SJCRH30 (cell line): ENCODE data around the gene CBLL2. TPM values are rescaled to one million over a fixed set of nuclear protein-coding genes. Genes with fewer than 3 reads are reported as not detected.
A peak's percentile ranks its signal among the peaks of the same experiment; 100 is the strongest.
"Not testable (repeated sequence)": the region's sequence is repeated elsewhere in the genome, so short reads cannot be mapped to it uniquely, and the experiment has no call there.

Experiments
- DNase-seq, 2 experiments: peaks; one replicate each; pipeline ENCODE4 v3.0.0-alpha.2; 2015 to 2020
- H3K27ac ChIP-seq: fragments of 250-450 bp; sonication (Bioruptor Pico); 2 replicates; pipeline ENCODE4 v1.5.1; 2020; ENCODE audit warnings: mild to moderate bottlenecking, moderate library complexity
- H3K27me3 ChIP-seq: fragments of 250-450 bp; sonication (Bioruptor Pico); 2 replicates; pipeline ENCODE4 v1.5.1; 2020; ENCODE audit warnings: mild to moderate bottlenecking, moderate library complexity
- H3K36me3 ChIP-seq: fragments of 250-450 bp; sonication (Bioruptor Pico); 2 replicates; pipeline ENCODE4 v1.5.1; 2020; ENCODE audit warnings: mild to moderate bottlenecking, moderate library complexity
- H3K4me1 ChIP-seq: fragments of 250-450 bp; sonication (Bioruptor Pico); 2 replicates; pipeline ENCODE4 v1.5.1; 2020; ENCODE audit warnings: mild to moderate bottlenecking, moderate library complexity
- H3K4me3 ChIP-seq: fragments of 250-450 bp; sonication (Bioruptor Pico); 2 replicates; pipeline ENCODE4 v1.5.1; 2020; ENCODE audit warnings: mild to moderate bottlenecking, moderate library complexity
- H3K9me3 ChIP-seq: fragments of 250-450 bp; sonication (Bioruptor Pico); replicated peaks from 2 replicates; pipeline ENCODE4 v1.5.1; 2020; ENCODE audit warnings: mild to moderate bottlenecking, moderate library complexity
- total RNA-seq: library from RNA; depleted of rRNA; stranded (reverse); fragments of >200 nt; shearing (Covaris generic); gene quantifications from 2 replicates; pipeline ENCODE4 v1.2.3, GENCODE V29; 2014; rRNA removed

The CBLL2 gene, protein sequence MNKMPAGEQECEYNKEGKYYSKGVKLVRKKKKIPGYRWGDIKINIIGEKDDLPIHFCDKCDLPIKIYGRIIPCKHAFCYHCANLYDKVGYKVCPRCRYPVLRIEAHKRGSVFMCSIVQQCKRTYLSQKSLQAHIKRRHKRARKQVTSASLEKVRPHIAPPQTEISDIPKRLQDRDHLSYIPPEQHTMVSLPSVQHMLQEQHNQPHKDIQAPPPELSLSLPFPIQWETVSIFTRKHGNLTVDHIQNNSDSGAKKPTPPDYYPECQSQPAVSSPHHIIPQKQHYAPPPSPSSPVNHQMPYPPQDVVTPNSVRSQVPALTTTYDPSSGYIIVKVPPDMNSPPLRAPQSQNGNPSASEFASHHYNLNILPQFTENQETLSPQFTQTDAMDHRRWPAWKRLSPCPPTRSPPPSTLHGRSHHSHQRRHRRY
- not detected in 2 replicates for total RNA-seq

- no peak for DNase-seq
- no peaks in the 10 kb centered on the region for H3K9me3 ChIP-seq
- H3K4me3 ChIP-seq: no peak within 1 kb of the TSS
- no peaks in the 10 kb centered on the region for H3K27me3 ChIP-seq
- H3K36me3 ChIP-seq: no peaks in the 10 kb centered on the region
- H3K4me1 ChIP-seq: no peaks in the 10 kb centered on the region
- no peak within 1 kb of the TSS for H3K27ac ChIP-seq
Observed at GRCh38 chrX:22272613-22273012, at the start of gene CBLL2. TSS of gene CBLL2 (plus strand) at chrX:22272913. CDS start at chrX:22272992, 79 bp downstream.

DNA sequence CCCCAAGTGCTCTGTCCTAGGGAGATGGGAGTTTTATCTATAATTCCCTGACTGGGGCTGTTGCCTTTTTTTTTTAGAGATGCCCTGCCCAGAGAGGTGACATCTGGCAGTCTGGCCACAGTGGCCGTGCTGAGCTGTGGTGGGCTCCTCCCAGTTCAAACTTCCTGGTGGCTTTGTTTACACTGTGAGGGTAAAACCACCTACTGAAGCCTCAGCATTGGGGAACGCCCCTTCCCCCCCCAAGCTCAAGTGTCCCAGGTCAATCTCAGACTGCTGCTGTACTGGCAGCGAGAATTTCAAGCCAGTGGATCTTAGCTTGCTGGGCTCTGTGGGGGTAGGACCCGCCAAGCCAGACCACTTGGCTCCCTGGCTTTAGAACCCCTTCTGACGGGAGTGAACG lies 38.3 kb upstream of the CBLL2 start:
- H3K36me3 ChIP-seq: no peaks in the 10 kb centered on the region
- no peak overlapping the region for H3K4me3 ChIP-seq
- H3K9me3 ChIP-seq: no peaks in the 10 kb centered on the region
- DNase-seq: peak in 1 of 2 experiments; percentile 11
- H3K27me3 ChIP-seq: no peaks in the 10 kb centered on the region
- H3K27ac ChIP-seq: no peak overlapping the region
- H3K4me1 ChIP-seq: no peaks in the 10 kb centered on the region

DNA sequence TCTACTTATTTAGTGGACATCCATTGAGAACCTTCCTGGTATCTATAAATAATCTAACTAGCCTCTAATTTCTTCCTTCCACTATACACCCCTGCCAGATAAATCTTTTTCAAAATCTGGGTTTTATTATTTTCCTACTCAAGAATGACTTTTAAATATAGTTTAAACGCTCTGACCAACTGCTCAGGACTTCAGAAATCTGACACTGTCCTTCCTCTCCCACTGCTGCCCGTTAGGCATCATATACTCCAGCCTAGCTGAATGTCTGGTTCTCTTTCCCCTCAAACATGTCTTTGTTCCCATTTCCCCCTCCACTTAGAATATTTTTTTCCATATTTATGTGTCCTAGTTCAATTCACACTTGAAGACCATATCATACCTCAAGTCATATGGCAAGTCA lies 35.2 kb upstream of the CBLL2 start:
- Histone ChIP-seq H3K4me3 (no peak overlapping the region), H3K9me3 (no peaks in the 10 kb centered on the region), H3K27me3 (no peaks in the 10 kb centered on the region), H3K36me3 (no peaks in the 10 kb centered on the region), H3K4me1 (no peaks in the 10 kb centered on the region), H3K27ac (no peak overlapping the region)
- DNase-seq: no peak

DNA sequence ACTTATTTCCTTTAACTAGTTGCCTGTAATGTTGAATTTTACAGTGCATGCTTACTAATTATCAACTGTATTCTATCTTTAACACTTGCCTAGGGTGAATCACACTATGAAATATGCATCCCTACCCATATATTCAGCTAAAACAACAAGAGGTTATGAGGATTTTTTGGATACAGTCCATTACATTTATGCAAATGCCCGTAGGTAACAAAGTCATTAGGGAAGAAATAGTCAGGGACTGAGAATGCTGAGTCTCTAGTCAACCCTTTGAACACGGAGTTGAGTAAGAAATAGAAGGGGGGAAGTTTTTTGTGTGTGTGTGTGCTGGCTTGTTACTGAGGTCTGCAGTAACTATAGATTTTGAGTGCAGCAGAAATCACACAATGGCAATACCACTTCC lies 26.1 kb upstream of the CBLL2 start:
- Histone ChIP-seq H3K36me3 (no peaks in the 10 kb centered on the region), H3K27ac (no peak overlapping the region), H3K4me3 (no peak overlapping the region), H3K4me1 (0 out of 2 replicates have a peak, but pooled peaks cover 3% of the 10 kb centered on the region), H3K9me3 (no peaks in the 10 kb centered on the region), H3K27me3 (no peaks in the 10 kb centered on the region)
- DNase-seq: no peak

DNA sequence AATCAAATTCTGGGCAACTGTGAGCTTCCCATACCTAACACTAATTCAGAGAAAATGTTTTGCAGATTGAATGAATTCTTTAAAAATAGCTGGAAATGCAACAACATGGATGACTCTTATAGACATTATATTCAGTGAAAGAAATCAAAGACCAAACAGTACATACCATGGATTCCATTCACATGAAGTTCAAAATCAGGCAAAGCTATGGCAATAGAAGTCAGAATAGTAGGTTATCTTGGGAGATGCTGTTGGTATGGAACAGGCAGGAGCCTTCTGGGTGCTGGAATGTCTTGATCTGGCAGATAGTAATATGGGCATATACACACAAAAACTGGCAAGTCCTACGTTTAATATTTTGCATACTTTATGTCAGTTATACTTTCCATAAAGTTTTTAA lies 25.5 kb upstream of the CBLL2 start:
- H3K27ac ChIP-seq: no peak overlapping the region
- H3K4me3 ChIP-seq: no peak overlapping the region
- H3K36me3 ChIP-seq: no peaks in the 10 kb centered on the region
- no peaks in the 10 kb centered on the region for H3K27me3 ChIP-seq
- H3K4me1 ChIP-seq: 0 out of 2 replicates have a peak, but pooled peaks cover 3% of the 10 kb centered on the region
- no peak for DNase-seq
- H3K9me3 ChIP-seq: no peaks in the 10 kb centered on the region

GRCh38 chrX:22248401-22248800 lies 24.3 kb upstream of the CBLL2 start:
- no peaks in the 10 kb centered on the region for H3K36me3 ChIP-seq
- H3K4me1 ChIP-seq: 0 out of 2 replicates have a peak, but pooled peaks cover 3% of the 10 kb centered on the region
- H3K27me3 ChIP-seq: no peaks in the 10 kb centered on the region
- DNase-seq: no peak
- H3K27ac ChIP-seq: no peak overlapping the region
- H3K9me3 ChIP-seq: no peaks in the 10 kb centered on the region
- no peak overlapping the region for H3K4me3 ChIP-seq

DNA sequence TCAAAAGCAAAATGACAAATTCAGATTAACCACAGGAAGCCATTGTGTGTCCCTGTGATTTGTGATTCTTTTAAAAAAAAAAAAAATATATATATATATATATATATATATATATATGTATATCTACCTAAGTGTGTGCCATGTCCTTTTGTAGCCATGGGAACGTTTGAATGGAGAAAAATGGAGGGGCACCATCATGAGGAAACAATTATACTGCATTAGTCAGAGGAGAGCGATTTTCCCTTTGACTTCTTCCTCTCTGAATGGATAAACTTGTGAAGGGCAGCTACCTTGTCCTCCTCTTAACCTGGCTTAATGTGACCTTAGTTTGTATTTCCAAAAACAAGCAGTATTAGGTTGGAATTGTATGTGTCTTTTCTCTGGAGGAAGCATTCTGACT lies 23.3 kb upstream of the CBLL2 start:
- no peak for DNase-seq
- Histone ChIP-seq H3K27ac (no peak overlapping the region), H3K27me3 (no peaks in the 10 kb centered on the region), H3K36me3 (no peaks in the 10 kb centered on the region), H3K9me3 (no peaks in the 10 kb centered on the region), H3K4me3 (no peak overlapping the region), H3K4me1 (0 out of 2 replicates have a peak, but pooled peaks cover 3% of the 10 kb centered on the region)

GRCh38 chrX:22268706-22269105 lies 4.0 kb upstream of the CBLL2 start:
- Histone ChIP-seq H3K9me3 (no peaks in the 10 kb centered on the region), H3K4me1 (0 out of 2 replicates have a peak, but pooled peaks cover 4% of the 10 kb centered on the region), H3K27me3 (no peaks in the 10 kb centered on the region), H3K36me3 (no peaks in the 10 kb centered on the region), H3K4me3 (no peak overlapping the region), H3K27ac (no peak overlapping the region)
- DNase-seq: no peak

GRCh38 chrX:22273714-22274317 lies 1.1 kb downstream of the CBLL2 start:
- no peak for DNase-seq
- H3K27me3 ChIP-seq: no peaks in the 10 kb centered on the region
- H3K4me3 ChIP-seq: no peak overlapping the region
- no peaks in the 10 kb centered on the region for H3K4me1 ChIP-seq
- H3K27ac ChIP-seq: no peak overlapping the region
- H3K36me3 ChIP-seq: no peaks in the 10 kb centered on the region
- H3K9me3 ChIP-seq: no peaks in the 10 kb centered on the region

- H3K4me1 ChIP-seq: no peaks in the 10 kb centered on the region
- no peak overlapping the region for H3K27ac ChIP-seq
- no peaks in the 10 kb centered on the region for H3K27me3 ChIP-seq
- no peak for DNase-seq
- no peaks in the 10 kb centered on the region for H3K36me3 ChIP-seq
- no peak overlapping the region for H3K4me3 ChIP-seq
- no peaks in the 10 kb centered on the region for H3K9me3 ChIP-seq
Observed at GRCh38 chrX:22276781-22277180, 4.1 kb downstream of the CBLL2 start.

DNA sequence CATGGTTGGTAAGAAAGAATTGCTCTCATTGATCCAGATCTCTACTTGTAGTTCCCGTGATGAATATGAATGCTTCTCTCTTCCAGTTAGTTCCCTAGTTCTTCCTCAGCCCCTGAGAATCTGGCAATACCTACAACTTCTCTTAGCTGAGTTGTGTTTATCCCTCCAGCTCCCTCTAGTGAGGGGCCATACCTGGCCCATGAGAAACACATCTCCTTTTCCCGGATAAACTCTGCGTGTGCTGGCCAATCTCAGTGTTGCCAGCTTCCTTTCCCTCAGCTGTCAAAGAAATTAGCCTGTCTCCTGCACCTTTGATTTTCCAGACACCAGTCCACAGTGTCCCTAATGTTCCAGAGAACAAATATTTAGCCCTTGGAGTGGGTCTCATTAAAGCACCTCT lies 5.7 kb downstream of the CBLL2 start:
- DNase-seq: peak in 1 of 2 experiments; percentile 19
- H3K9me3 ChIP-seq: no peaks in the 10 kb centered on the region
- no peaks in the 10 kb centered on the region for H3K27me3 ChIP-seq
- no peak overlapping the region for H3K4me3 ChIP-seq
- H3K36me3 ChIP-seq: no peaks in the 10 kb centered on the region
- no peak overlapping the region for H3K27ac ChIP-seq
- H3K4me1 ChIP-seq: no peaks in the 10 kb centered on the region

DNA sequence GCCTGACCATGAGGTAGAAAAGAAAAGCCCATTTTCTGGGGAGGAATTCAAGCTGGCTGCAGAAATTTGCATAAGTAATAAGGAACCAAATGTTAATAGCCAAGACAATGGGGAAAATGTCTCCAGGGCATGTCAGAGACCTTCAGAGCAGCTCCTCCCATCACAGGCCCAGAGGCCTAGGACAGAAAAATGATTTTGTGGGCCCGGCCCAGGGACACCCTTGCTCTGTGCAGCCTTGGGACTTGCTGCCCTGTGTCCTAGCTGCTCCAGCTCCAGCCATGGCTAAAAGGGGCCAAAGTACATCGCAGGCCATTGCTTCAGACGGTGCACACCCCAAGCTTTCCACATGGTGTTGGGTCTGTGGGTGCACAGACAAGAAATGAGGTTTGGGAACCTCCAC lies 16.5 kb downstream of the CBLL2 start:
- DNase-seq, H3K36me3 ChIP-seq, H3K27ac ChIP-seq, H3K4me1 ChIP-seq, H3K27me3 ChIP-seq, H3K9me3 ChIP-seq, H3K4me3 ChIP-seq: not testable (repeated sequence)

GRCh38 chrX:22296871-22297270 lies 24.2 kb downstream of the CBLL2 start:
- Histone ChIP-seq H3K27ac (no peak overlapping the region), H3K36me3 (no peaks in the 10 kb centered on the region), H3K4me3 (no peak overlapping the region), H3K27me3 (no peaks in the 10 kb centered on the region), H3K4me1 (peaks cover 15% of the 10 kb centered on the region), H3K9me3 (no peaks in the 10 kb centered on the region)
- no peak for DNase-seq

DNA sequence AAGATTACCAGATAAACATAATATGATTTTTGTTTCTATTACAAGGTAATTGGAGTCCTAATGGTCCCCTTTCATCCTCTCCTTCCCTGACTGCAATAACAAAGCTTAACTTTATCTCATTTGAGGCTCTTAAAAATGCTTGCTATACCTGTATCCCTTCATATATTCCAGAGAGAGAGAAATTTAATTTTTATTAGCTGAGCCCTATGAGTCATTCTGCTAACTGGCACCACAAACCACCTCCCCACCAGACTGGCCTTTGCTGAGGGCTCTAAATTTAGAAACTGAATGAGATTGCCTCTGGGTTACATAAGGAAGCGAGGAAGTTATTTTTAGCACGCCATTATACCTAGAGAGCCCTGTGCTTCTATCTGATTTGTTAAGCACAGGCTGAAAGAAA lies 27.4 kb downstream of the CBLL2 start:
- no peaks in the 10 kb centered on the region for H3K27me3 ChIP-seq
- peak; percentile 50 to 56 for DNase-seq
- H3K4me3 ChIP-seq: peak overlapping the region; percentile 3; the same call in 1 of the 2 replicates
- H3K4me1 ChIP-seq: peaks cover 15% of the 10 kb centered on the region
- H3K9me3 ChIP-seq: no peaks in the 10 kb centered on the region
- H3K27ac ChIP-seq: no peak overlapping the region
- no peaks in the 10 kb centered on the region for H3K36me3 ChIP-seq

GRCh38 chrX:22310779-22311178 lies 38.1 kb downstream of the CBLL2 start:
- Histone ChIP-seq H3K27me3 (no peaks in the 10 kb centered on the region), H3K27ac (no peak overlapping the region), H3K4me3 (no peak overlapping the region), H3K9me3 (no peaks in the 10 kb centered on the region), H3K4me1 (no peaks in the 10 kb centered on the region; the same call in 1 of the 2 replicates), H3K36me3 (no peaks in the 10 kb centered on the region; the same call in 1 of the 2 replicates)
- no peak for DNase-seq
